NOMO-1 treated with dmso at 0.1 percent for 144 hours (cell line): ENCODE measurements around the gene TGM3.

ENCODE experiments used
- DNase-seq: peaks from one replicate; lab custom pipeline; 2025; ENCODE audit not compliant: unreplicated experiment; lab: John Stamatoyannopoulos, UW

Gene TGM3

DNA sequence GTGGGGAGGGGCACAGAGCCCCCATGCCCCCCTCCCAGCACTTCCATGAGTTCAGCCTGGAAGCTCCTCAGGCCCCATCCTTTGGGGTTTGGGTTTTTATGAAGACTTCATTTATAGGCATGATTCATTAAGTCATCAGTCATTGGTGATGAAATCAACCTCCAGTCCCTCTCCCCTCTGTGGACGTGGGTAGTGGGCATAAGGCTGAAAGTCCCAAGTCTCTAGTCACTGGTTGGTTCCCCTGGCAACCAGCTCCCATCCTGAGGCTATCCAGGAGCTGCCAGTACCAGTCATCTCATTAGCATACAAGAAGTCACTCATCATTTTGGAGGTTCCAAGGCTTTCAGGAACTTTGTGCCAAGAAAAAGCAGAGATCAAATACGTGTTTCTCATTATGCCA lies 9.2 kb downstream of the TGM3 start:
- no peak for DNase-seq

DNA sequence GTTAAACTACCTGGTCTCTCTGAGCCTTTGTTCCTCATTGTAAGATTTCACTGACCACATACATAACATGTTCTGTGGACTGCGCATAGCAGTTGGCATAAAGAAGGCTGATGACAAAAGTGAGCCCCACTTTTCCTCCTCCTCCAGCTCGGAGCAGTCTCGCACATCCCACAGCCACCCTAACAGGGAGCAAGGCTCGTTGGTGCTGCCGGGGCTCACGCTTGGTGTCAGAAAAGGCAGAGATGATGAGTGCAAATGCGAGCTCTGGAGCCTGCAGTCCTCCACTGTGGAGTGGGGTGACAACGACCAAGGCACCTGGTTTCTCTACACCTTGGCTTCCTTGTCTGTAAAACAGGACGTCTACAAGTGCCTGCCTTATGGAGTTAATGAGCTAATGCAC lies 9.7 kb downstream of the TGM3 start:
- DNase-seq: no peak

DNA sequence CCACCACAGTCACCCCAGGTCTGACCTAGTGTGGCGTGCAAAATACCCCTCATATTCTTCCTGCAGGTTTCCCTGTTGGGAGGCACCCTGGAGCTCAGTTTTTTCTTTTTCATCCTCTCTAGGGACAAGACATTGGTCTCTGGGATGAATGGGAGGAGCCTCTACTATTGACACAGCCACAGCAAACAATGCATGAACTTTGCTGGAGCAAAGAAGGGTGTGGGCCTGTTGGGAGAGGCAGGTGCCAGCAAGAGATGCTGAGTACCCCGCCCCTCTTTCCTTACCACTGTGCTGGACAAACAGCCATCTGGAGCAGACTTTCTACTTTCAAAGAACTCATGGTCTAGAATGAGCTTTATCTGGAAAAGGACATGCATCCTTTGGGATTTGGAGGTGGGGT lies 10.1 kb downstream of the TGM3 start:
- DNase-seq: no peak

DNA sequence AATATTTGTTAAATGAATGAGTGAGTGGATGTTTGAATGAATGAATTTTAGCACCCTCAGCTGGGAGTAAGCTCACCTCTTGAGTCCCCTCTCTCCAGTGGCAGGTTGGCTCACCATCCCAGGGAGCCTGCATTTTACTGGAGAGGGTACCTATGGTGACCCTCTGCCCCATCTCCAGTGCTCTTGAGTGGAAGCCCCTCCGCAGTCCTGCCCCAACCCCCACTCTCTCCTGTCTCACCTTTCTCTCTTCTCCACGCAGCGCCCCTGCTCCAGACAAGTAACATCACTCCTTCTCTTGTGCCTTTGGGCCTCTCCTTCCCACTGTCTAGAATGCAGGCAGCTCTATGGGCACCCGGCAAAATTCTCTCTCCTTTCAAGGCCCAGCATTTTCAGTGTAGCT lies 11.3 kb downstream of the TGM3 start:
- no peak for DNase-seq

DNA sequence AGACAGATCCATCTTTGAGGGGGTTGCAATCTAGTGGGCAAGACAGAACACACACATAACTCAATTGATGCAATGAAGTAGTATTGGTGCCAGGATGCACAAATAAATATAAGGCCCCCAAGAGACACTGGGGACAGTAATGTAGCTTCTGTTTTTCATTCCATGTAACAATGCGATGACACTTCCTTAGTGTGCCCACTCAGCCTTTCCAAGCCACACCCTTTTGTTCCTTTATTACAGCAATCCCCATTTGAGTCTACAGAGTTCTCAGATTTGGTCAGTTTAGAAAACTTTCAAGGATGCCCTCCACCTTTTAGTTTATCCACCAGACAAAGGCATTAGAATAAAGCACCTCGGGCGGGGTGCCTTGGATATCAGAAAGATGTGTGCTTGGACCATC lies 15.5 kb downstream of the TGM3 start:
- DNase-seq: no peak

DNA sequence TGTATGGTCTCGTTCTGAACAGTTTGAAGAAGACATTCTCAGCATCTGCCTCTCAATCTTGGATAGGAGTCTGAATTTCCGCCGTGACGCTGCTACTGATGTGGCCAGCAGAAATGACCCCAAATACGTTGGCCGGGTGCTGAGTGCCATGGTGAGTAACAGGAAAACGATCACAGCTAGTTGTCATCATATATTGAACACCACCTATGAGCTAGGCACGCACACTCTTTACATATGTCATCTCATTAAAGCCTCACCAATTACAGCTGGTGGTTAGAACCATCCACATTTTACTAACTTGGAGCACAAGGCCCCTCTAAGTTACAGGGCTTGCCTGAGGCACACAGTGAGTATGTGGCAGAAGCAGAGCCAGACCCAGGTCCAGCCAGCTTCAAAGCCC lies 17.1 kb downstream of the TGM3 start:
- DNase-seq: no peak

DNA sequence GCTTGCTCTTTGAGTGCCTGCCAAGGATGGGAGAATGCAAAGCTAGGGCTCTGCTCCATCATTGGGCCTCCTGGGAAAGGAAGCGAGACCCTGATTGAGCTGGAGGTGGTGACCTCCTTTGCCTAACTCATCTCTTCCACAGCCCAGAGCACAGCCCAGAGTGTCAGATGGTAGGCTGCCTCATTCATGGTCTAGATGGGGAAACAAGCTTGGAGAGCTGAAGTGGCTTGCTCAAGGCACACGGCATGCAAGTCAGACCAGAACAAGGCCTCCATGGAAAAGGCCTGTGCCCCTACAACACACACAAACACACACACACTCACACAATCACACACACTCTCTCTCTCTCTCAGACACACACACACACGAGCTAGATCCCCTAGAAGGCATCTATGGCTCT lies 17.5 kb downstream of the TGM3 start:
- no peak for DNase-seq

DNA sequence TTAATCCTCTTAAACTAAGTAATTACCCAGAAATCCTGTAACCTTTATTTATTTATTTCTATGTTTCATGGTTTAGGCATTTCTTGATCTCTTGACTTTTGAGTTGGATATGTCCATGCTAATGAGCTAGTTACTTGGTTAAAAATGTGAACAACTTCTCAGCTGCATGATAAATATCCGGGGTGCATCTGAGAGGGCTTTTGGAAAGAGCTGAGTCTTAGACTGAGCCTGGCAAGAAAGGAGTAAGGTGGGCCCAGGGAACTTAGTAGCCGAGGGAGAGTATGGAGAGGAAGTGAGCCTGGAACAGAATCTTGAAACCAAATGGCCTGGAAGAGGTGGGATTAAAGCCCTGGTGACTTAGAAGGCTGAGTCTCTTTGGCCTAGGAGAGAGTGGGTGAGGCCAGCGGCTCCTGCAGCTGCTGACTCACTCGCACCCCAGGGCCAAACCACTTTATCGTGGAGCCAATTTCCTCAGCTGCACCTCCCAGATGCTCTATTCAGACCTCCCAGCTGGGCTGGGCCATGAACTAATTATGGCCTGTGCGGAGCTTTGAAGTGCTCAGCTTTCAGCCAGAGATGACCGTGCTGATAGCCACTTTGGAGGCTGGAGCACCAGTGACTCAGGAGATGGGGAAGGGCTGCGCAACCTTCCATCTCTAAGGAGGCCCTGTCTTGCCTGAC lies 19.1 kb downstream of the TGM3 start:
- DNase-seq: peak; percentile 78

DNA sequence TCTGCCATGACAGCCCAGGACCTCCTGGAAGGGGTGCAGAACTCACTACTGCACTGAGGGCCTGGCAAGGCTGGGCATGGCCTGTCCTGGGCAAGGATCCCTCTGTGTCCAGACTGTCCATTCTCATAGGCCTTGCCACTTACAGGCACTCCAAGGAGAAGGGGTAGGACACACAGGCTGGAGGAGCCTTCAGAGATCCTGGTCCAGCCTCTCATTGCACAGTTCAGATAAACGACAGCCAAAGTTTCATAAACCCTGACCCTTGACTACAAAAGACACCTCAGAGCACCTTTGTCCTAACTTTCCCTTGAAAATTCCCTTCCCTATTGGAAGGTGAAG lies 19.6 kb downstream of the TGM3 start:
- no peak for DNase-seq

DNA sequence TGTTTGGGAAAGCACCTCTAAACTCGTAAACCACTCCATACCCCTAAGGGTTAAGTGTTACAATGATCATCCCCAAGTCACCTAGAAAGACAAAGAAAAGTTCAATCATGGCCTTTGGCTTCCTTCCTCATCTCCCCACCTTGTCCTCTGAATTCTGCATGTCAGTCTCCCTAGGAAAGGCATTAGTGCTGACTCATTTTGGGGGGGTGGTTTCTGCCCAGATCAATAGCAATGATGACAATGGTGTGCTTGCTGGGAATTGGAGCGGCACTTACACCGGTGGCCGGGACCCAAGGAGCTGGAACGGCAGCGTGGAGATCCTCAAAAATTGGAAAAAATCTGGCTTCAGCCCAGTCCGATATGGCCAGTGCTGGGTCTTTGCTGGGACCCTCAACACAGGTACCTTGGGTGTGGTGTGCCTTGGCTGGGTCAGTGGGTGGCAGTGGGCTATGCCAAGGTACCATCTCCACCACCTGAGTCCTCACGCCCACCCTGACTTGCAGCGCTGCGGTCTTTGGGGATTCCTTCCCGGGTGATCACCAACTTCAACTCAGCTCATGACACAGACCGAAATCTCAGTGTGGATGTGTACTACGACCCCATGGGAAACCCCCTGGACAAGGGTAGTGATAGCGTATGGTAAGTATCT lies 21.2 kb downstream of the TGM3 start:
- DNase-seq: no peak

DNA sequence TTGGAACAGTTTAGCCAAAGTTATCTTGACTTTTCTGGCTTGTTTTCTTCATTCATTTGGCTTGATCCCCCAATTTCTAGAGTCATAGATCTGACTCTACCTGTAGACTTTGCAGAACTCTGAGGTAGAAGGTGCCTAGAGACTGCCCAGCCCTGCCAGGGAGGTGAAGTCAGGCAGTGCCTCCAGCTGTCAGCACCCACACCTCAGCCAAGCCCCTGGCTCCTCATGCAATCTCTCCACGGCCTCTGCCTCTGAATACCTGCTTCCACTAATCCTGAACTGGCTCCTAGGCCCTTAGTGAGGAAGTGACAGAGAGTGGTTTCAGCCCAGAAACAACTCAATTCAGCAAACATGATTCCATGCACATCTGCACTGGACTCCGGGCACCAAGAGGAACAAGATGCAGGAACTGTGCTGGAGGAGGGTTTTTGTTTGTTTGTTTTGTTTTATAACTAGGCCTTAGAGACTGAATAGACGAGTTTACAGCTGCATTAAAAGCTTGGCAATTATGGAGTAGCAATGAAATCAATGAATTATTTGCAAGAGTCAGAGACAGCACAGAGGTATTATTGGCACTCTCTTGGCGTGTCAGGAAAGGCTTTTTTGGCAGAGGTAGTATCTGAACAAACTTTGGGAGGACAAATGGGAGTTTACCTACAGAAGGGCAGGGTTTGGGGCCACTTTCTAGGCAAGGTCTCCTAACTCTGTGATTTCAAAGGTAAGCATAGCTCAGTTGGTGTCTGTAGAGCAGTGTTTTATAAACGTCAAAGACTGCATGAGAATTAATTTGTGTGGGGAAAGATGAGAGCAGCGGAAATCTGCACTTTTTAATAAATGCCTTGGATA lies 25.2 kb downstream of the TGM3 start:
- DNase-seq: no peak

DNA sequence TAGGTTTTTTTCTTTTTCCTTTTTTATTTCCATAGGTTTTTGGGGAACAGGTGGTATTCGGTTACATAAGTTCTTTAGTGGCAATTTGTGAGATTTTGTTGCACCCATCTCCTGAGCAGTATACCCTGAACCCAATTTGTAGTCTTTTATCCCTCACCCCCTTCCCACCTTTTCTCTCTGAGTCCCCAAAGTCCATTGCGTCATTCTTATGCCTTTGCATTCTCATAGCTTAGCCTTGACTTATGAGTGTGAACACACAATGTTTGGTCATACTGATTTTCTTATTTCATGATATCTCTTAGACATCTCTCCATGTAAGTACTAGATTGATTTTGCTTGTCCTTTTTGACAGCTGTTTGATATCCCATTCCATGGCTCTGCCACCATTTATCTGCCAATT lies 27.2 kb downstream of the TGM3 start:
- DNase-seq: no peak

DNA sequence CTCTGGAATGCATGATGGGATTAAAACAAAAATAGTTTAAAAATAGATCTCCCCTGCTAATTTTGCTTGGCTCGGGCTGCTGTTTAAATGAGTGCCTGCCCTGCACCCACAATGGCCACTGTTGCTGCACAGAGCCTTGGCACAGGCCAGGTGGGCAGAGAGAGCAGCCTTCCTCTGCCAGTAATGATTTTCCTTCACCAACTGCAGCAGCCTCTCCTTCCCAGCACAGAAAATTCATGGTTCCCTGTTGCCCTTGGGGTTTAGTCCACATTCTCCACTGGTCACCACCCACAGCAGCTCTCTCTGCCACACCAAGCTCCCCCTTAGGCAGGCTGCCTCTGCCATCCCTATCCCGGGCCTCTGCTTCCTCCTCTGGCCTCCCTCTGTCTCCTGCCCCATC lies 30.2 kb downstream of the TGM3 start:
- no peak for DNase-seq

DNA sequence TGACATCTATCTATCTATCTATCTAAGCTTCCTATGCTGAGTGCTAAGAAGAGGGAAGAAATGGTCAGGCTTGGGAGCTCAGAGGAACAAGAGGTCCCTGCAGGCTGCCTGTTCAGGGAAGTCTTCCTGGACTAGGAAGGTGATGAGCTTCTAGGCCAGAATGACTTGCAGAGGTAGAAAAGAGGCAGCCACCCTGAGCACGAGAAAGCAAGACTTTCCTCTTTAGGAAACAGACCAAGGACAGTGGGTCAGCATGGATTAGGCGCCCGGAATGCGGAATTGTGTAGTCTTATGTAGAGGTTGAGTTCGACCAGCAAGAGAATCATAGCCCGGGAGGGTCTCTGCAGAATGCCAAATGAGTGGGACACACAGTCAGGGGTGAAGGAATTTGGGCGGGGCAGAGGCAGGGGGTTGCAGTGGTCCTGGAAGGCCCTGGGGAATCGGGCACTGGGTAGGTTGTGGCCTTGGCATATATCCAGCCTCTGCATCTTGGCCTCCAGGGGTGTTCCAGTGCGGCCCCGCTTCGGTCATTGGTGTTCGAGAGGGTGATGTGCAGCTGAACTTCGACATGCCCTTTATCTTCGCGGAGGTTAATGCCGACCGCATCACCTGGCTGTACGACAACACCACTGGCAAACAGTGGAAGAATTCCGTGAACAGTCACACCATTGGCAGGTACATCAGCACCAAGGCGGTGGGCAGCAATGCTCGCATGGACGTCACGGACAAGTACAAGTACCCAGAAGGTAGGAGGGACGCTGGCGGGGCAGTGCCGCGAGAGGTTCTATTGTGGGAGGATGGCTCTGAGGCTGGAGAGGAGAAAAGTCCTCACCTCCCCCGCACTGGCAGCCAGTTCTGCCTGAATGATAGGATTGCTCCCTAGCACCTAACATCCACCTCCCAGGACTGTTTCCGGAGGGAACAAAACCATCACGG lies 32.1 kb downstream of the TGM3 start:
- DNase-seq: no peak

DNA sequence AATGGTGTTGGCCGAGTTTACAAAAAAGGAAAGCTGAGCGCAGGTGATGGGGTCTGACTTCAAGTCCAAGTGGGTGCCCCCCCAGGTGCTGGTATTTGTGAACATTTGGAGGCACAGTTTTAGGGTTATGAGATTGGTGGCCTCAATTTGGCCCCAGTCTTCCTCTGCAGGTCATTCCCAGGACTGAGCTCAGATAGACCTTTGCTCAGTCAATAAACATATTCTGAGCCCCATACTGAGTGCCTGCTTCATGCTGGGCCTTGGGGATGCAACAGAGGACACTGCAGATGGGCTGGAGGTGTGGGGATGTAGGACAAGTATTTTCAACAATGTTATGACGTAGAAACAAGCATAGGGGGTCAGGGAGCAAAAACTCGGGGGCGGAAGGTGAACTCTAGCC lies 33.5 kb downstream of the TGM3 start:
- DNase-seq: no peak

DNA sequence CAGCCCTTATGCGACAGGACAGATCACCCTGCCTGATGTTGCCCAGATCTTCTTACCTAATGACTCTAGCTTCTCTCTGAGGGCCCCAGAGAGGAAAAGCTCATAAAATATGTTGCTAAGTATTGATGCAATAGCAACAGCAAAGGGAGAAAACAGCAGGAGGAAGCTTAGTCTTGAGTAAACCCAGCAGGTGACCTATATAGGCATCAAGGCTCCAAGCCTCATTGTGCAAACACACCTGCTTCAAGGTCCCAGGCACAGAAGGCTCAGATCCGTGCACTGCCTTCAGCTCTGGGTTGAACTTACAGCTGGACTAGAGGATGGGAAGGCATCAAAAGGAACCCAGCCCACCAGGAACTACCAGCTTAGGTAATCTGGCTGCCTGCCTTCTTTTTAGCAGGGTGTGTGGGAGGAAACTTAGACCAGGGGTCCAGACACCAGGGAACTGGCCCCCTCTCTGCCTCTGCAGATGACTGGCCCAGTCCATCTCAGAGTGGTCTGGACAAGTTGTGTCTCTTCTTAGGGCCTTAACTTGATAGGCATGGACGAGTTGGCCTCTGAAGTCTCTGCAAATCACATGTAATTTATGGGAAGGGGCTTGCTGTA lies 34.4 kb downstream of the TGM3 start:
- DNase-seq: peak; percentile 89

DNA sequence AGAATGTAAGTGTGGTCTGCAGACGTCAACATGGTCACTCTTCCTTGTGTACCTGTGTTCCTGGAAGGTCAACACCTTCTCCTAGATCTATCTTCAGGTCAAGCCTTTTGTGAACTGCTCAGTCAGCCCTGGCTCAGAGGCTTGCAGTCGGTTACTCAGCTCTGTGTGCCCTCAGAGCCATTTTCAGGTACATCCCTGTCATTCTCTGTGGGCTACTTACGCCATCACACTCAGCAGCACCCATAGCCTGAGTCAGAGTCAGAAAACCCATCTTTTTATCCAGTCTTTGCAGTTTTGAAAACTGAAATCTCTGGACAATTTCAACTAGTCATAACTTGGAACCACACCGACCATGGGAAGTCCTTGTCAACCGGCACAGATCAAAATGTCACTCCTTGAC lies 35.3 kb downstream of the TGM3 start:
- no peak for DNase-seq

DNA sequence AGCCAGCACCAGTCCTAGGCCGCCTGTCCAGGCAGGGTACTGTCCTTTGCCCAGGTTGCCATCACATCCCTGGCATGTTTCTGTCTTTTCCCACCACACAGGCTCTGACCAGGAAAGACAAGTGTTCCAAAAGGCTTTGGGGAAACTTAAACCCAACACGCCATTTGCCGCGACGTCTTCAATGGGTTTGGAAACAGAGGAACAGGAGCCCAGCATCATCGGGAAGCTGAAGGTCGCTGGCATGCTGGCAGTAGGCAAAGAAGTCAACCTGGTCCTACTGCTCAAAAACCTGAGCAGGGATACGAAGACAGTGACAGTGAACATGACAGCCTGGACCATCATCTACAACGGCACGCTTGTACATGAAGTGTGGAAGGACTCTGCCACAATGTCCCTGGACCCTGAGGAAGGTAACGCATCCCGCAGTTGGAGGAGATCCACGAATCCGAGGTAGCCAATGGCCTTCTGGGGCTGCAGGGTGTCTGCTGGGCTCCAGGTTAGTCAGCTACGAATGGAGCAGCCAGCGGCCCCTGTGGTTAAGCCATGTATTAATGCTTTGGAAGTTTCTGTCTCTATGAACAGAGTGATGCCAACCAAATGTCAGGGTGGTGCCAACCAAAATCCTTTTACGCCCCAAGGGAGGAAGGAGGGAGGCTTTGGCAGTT lies 36.2 kb downstream of the TGM3 start:
- no peak for DNase-seq

DNA sequence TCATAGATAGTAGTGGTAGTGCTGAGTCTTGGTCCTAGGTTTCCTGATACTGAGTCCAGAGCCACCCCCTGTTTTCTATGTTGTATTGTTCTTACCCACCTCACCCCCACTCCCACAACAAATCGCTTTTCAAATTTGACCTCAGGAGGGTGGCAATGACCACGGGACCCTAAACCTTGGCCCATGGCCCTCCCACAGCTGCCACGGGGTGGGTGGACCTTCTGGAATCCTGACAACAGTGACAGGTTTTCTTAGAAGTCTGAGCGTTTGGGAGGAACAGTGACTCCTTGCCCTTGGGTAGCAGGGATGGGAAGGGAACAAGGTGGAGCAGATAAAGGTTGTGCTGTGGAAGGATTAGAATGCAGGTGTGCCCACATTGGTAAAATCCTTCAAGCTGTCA lies 36.9 kb downstream of the TGM3 start:
- DNase-seq: no peak

DNA sequence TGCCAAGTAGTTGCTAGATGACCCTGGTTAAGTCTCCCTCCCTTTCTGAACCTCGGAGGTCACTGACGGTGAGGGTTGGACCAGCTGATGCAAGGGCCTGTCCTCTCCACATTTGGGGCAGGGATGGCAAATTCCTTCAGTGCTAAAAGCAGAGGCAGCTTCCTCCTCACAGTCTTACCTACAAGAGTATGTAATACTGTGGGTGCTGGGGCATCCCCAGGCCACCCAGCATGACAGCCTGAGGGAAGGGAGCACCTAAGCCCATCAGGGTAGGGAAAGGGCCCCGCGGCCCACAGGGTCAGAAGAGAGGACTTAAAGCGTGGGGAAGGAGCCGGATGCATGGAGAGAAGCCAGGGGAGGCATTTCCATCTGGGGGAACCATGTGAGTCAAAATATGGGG lies 38.0 kb downstream of the TGM3 start:
- no peak for DNase-seq
